BJ (cell line): Measurements from ENCODE around the gene DNMT1. TPM values are rescaled to one million over a fixed set of nuclear protein-coding genes. Genes with fewer than 3 reads are reported as not detected.

Experiments
- CTCF ChIA-PET: fragments of 350-600 bp; formaldehyde crosslinking; extraction: SDS; loops from one replicate; lab custom pipeline; 2021; ENCODE audit warnings: antibody characterized with exemption, inconsistent platforms; lab: Yijun Ruan, JAX
- POLR2A ChIA-PET: fragments of 300-600 bp; sonication (Branson Sonifier 250); formaldehyde crosslinking; extraction: SDS; loops from one replicate; lab custom pipeline; 2021; ENCODE audit warnings: antibody characterized with exemption; lab: Charles Lee
- DNase-seq: peaks from one replicate; pipeline ENCODE4 v3.0.0-alpha.2; 2011; ENCODE audit warnings: low read depth
- H3K27me3 ChIP-seq: 2 replicates; pipeline ENCODE4 v1.6.0; 2011; ENCODE audit warnings: low read length; ENCODE audit not compliant: control insufficient read depth, insufficient read depth
- H3K36me3 ChIP-seq: 2 replicates; pipeline ENCODE4 v1.5.1; 2011; ENCODE audit warnings: low read length; ENCODE audit not compliant: control insufficient read depth, insufficient read depth
- H3K4me3 ChIP-seq: 2 replicates; pipeline ENCODE4 v1.5.1; 2011; ENCODE audit warnings: low read depth, mild to moderate bottlenecking, control low read depth, low read length
- polyA plus RNA-seq: library from polyadenylated mRNA; depleted of rRNA; stranded (reverse); fragments of >200 nt; gene quantifications from 2 replicates; pipeline ENCODE4 v1.2.3, GENCODE V29; 2011
- TF ChIP-seq, protein P1 (sequence below): IDR thresholded peaks from 2 replicates; pipeline ENCODE4 v1.5.1; 2011; ENCODE audit warnings: low read depth, mild to moderate bottlenecking, control low read depth, inconsistent platforms, low read length, moderate library complexity; ENCODE audit not compliant: insufficient read depth

Gene DNMT1
- polyA plus RNA-seq, 1 experiment, result 31.5 TPM

DNA sequence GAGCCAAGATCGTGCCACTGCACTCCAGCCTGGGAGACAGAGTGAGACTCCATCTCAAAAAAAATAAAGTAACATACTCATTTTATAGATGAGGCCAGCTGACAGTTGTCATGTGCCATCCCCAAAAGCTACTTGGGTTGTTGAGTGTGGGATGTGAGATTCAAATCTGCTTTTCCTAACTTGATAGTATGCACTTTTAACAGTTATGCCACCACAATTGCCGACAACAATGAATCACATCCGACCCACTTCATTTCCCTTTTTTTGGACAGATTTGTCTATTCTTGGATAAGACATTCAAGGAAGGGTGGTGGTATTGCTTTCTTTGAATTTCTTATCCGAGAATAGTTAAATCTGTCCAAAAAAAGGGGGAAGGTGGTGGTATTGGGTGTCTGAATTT is 16.3 kb upstream of the DNMT1 start:
- CTCF ChIA-PET, result interaction anchor here (1.2 to 2.0 kb wide), 3 partner anchors 9 to 39 kb away, joined by 3 to 5 read pairs (median 3); no protein-coding TSS in a partner anchor
- Histone ChIP-seq H3K27me3 (no peaks in the 10 kb centered on the region), H3K4me3 (no peak overlapping the region), H3K36me3 (no peaks in the 10 kb centered on the region)
- POLR2A ChIA-PET, result no interaction called here
- no peak for DNase-seq
- TF ChIP-seq, protein P1, sequence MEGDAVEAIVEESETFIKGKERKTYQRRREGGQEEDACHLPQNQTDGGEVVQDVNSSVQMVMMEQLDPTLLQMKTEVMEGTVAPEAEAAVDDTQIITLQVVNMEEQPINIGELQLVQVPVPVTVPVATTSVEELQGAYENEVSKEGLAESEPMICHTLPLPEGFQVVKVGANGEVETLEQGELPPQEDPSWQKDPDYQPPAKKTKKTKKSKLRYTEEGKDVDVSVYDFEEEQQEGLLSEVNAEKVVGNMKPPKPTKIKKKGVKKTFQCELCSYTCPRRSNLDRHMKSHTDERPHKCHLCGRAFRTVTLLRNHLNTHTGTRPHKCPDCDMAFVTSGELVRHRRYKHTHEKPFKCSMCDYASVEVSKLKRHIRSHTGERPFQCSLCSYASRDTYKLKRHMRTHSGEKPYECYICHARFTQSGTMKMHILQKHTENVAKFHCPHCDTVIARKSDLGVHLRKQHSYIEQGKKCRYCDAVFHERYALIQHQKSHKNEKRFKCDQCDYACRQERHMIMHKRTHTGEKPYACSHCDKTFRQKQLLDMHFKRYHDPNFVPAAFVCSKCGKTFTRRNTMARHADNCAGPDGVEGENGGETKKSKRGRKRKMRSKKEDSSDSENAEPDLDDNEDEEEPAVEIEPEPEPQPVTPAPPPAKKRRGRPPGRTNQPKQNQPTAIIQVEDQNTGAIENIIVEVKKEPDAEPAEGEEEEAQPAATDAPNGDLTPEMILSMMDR, result no peak

- TF ChIP-seq, protein P1, result no peak
- Histone ChIP-seq H3K4me3 (no peak overlapping the region), H3K36me3 (no peaks in the 10 kb centered on the region), H3K27me3 (no peaks in the 10 kb centered on the region)
- DNase-seq, result no peak
- ChIA-PET CTCF (interaction anchor here (1.4 kb wide), 2 partner anchors 8 to 20 kb away, joined by 3 to 6 read pairs; no protein-coding TSS in a partner anchor), POLR2A (no interaction called here)
Measured at GRCh38 chr19:10209315-10209714, 14.6 kb upstream of the DNMT1 start.

- TF ChIP-seq, protein P1, result no peak
- ChIA-PET POLR2A (no interaction called here), CTCF (no interaction called here)
- H3K4me3 ChIP-seq, result no peak overlapping the region
- no peaks in the 10 kb centered on the region for H3K27me3 ChIP-seq
- DNase-seq, result no peak
- H3K36me3 ChIP-seq, result no peaks in the 10 kb centered on the region
Measured at GRCh38 chr19:10207026-10207425, 12.3 kb upstream of the DNMT1 start.

- Histone ChIP-seq H3K4me3 (no peak overlapping the region), H3K36me3 (no peaks in the 10 kb centered on the region), H3K27me3 (no peaks in the 10 kb centered on the region)
- TF ChIP-seq, protein P1, result no peak
- ChIA-PET POLR2A (no interaction called here), CTCF (interaction anchor here (0.8 kb wide), 1 partner anchor 53 kb away, joined by 3 read pairs; no protein-coding TSS in a partner anchor)
- no peak for DNase-seq
Measured at GRCh38 chr19:10206226-10206885, 11.6 kb upstream of the DNMT1 start.

- Histone ChIP-seq H3K4me3 (no peak overlapping the region), H3K36me3 (no peaks in the 10 kb centered on the region), H3K27me3 (no peaks in the 10 kb centered on the region)
- DNase-seq, result no peak
- POLR2A ChIA-PET, result no interaction called here
- TF ChIP-seq, protein P1, result no peak
- CTCF ChIA-PET, result no interaction called here
Measured at GRCh38 chr19:10205636-10206035, 10.9 kb upstream of the DNMT1 start.
